A549 (cell line): ENCODE measurements around the gene RRP9. TPM values are rescaled to one million over a fixed set of nuclear protein-coding genes. Genes with fewer than 3 reads are reported as not detected.
A peak's percentile ranks its signal among the peaks of the same experiment; 100 is the strongest.

Experiments used
- ATAC-seq, 2 experiments: fragments of 200-7000 bp in 1 of 2; fragments of >200 bp in 1 of 2; cut with Nextera tagmentation in 1 of 2; cut with Tn5 transposase in 1 of 2; 3 replicates each; pipeline versions ENCODE4 v1.8.0 to v1.9.1; 2018 to 2020; ENCODE audit warnings: mild to moderate bottlenecking in 1 of 2, moderate library complexity in 1 of 2
- CTCF ChIA-PET: fragments of 300-600 bp; sonication (Branson Sonifier 250); formaldehyde crosslinking; extraction: SDS; loops from one replicate; lab custom pipeline; 2021; ENCODE audit warnings: antibody characterized with exemption, inconsistent platforms; lab: Yijun Ruan, JAX
- POLR2A ChIA-PET: fragments of 350-600 bp; formaldehyde crosslinking; extraction: SDS; loops from one replicate; lab custom pipeline; 2021; ENCODE audit warnings: antibody characterized with exemption, inconsistent platforms; lab: Yijun Ruan, JAX
- DNase-seq, 2 experiments: peaks; one replicate each; pipeline versions ENCODE4 v3.0.0 to v3.0.0-alpha.2; 2011 to 2016; ENCODE audit warnings: low read depth in 1 of 2, low spot score in 1 of 2
- FAIRE-seq: peaks from 2 replicates; lab custom pipeline; 2011; peaks lifted over from hg19 to GRCh38; lab: Jason Lieb, UNC
- H3K27ac ChIP-seq, 2 experiments: fragments of >200 bp; sonication (Bioruptor Twin); formaldehyde crosslinking; 3 replicates each; pipeline ENCODE4 v1.5.1; 2016 to 2017
- H3K4me1 ChIP-seq: fragments of >200 bp; sonication (Bioruptor Twin); formaldehyde crosslinking; 3 replicates; pipeline ENCODE4 v1.6.1; 2016
- H3K4me2 ChIP-seq: fragments of >200 bp; sonication (Bioruptor Twin); formaldehyde crosslinking; 3 replicates; pipeline ENCODE4 v1.6.1; 2016
- H3K4me3 ChIP-seq: fragments of >200 bp; sonication (Bioruptor Twin); formaldehyde crosslinking; 3 replicates; pipeline ENCODE4 v1.5.1; 2016
- H3K9me3 ChIP-seq: fragments of >200 bp; sonication (Bioruptor Twin); formaldehyde crosslinking; 3 replicates; pipeline ENCODE4 v1.6.1; 2016
- CBX2 ChIP-seq: fragments of 200-600 bp; sonication (generic); IDR thresholded peaks from 2 replicates; pipeline ENCODE4 v1.6.1; 2016; ENCODE audit warnings: low read depth, mild to moderate bottlenecking, borderline replicate concordance
- CBX8 ChIP-seq: fragments of 200-600 bp; sonication (generic); IDR thresholded peaks from 2 replicates; pipeline ENCODE4 v1.6.1; 2016
- CEBPB ChIP-seq, 2 experiments: fragments of >200 bp in 1 of 2; sonication (Bioruptor Twin) in 1 of 2; formaldehyde crosslinking in 1 of 2; IDR thresholded peaks; 2 replicates each; pipeline ENCODE4 v1.6.1; 2012 to 2016
- CHD2 ChIP-seq: fragments of 150-350 bp; IDR thresholded peaks from 2 replicates; pipeline ENCODE4 v1.6.1; 2014; ENCODE audit warnings: low read length; ENCODE audit not compliant: partially characterized antibody
- EHF ChIP-seq: fragments of 250-450 bp; sonication (Bioruptor Pico); IDR thresholded peaks from 2 replicates; pipeline ENCODE4 v1.5.0; 2020; ENCODE audit warnings: mild to moderate bottlenecking
- FOSB ChIP-seq: fragments of 250-450 bp; sonication (Bioruptor Pico); IDR thresholded peaks from 2 replicates; pipeline ENCODE4 v1.5.0; 2020; ENCODE audit warnings: mild to moderate bottlenecking, moderate library complexity
- FOXS1 ChIP-seq: fragments of 250-450 bp; sonication (Bioruptor Pico); IDR thresholded peaks from 2 replicates; pipeline ENCODE4 v1.5.0; 2020; ENCODE audit warnings: mild to moderate bottlenecking, moderate library complexity
- HEYL ChIP-seq: fragments of 250-450 bp; sonication (Bioruptor Pico); IDR thresholded peaks from 2 replicates; pipeline ENCODE4 v1.8.0; 2021; ENCODE audit warnings: mild to moderate bottlenecking, moderate library complexity
- KDM5A ChIP-seq: fragments of 200-600 bp; sonication (generic); IDR thresholded peaks from 2 replicates; pipeline ENCODE4 v1.6.1; 2016; ENCODE audit warnings: antibody characterized with exemption, mild to moderate bottlenecking
- MAFK ChIP-seq: fragments of 450-650 bp; IDR thresholded peaks from 2 replicates; pipeline ENCODE4 v1.6.1; 2014; ENCODE audit not compliant: partially characterized antibody
- MAZ ChIP-seq: fragments of 150-350 bp; IDR thresholded peaks from 2 replicates; pipeline ENCODE4 v1.6.1; 2014; ENCODE audit warnings: antibody characterized with exemption, low read depth, low read length, borderline replicate concordance
- NPAS2 ChIP-seq: fragments of 250-450 bp; sonication (Bioruptor Pico); IDR thresholded peaks from 2 replicates; pipeline ENCODE4 v1.8.0; 2022; ENCODE audit warnings: mild to moderate bottlenecking, moderate library complexity, borderline replicate concordance
- NR3C1 ChIP-seq: fragments of >200 bp; sonication (Bioruptor Twin); formaldehyde crosslinking; IDR thresholded peaks from 3 replicates; pipeline ENCODE4 v1.6.1; 2017
- POLR2A ChIP-seq: IDR thresholded peaks from 2 replicates; pipeline ENCODE4 v1.6.1; 2012; ENCODE audit warnings: mild to moderate bottlenecking, low read length
- RAD21 ChIP-seq, 2 experiments: fragments of >200 bp in 1 of 2; sonication (Bioruptor Twin) in 1 of 2; formaldehyde crosslinking in 1 of 2; IDR thresholded peaks in 1 of 2; conservative IDR thresholded peaks in 1 of 2; 2 replicates in 1 of 2; 3 replicates in 1 of 2; pipeline ENCODE4 v1.6.1; 2012 to 2018; ENCODE audit warnings: inconsistent platforms in 1 of 2
- RCOR1 ChIP-seq: fragments of 150-350 bp; IDR thresholded peaks from 2 replicates; pipeline ENCODE4 v1.6.1; 2014; ENCODE audit warnings: antibody characterized with exemption, low read length, low read depth
- SREBF2 ChIP-seq: fragments of 450-650 bp; IDR thresholded peaks from 2 replicates; pipeline ENCODE4 v1.6.1; 2014; ENCODE audit warnings: mild to moderate bottlenecking, moderate library complexity
- TFCP2L1 ChIP-seq: fragments of 250-450 bp; sonication (Bioruptor Pico); IDR thresholded peaks from 2 replicates; pipeline ENCODE4 v1.5.0; 2021; ENCODE audit warnings: mild to moderate bottlenecking
- TP53 ChIP-seq: fragments of 250-450 bp; sonication (Bioruptor Pico); IDR thresholded peaks from 2 replicates; pipeline ENCODE4 v1.5.0; 2021; ENCODE audit warnings: mild to moderate bottlenecking, moderate library complexity
- WGBS: methylation state at CpG from one replicate; pipeline ENCODE4 v1.1.6; 2017; ENCODE audit errors: missing lambda C conversion rate; 5-methylcytosine and 5-hydroxymethylcytosine counted together
- polyA plus RNA-seq, 4 experiments: library from polyadenylated mRNA; depleted of rRNA in 3 of 4; stranded (reverse); fragments of >200 nt; fragmentation: RNase III in 1 of 4; extraction: RNeasy Plus Mini Kit Qiagen cat#74134 plus additional on column Dnase treatment in 1 of 4; gene quantifications; 2 replicates in 3 of 4; 3 replicates in 1 of 4; pipeline ENCODE4 v1.2.3, GENCODE V29; 2011 to 2017
- TF ChIP-seq, protein P1 (sequence below): fragments of 250-450 bp; sonication (Bioruptor Pico); IDR thresholded peaks from 2 replicates; pipeline ENCODE4 v1.5.0; 2020; ENCODE audit warnings: low read depth, mild to moderate bottlenecking, moderate library complexity
- TF ChIP-seq, protein P2 (sequence below): IDR thresholded peaks from 2 replicates; pipeline ENCODE4 v1.6.1; 2012
- TF ChIP-seq, protein P3 (sequence below): fragments of 200-600 bp; sonication (generic); IDR thresholded peaks from 2 replicates; pipeline ENCODE4 v1.6.1; 2016; ENCODE audit warnings: antibody characterized with exemption, mild to moderate bottlenecking, moderate library complexity
- TF ChIP-seq, protein P4 (sequence below): fragments of 450-650 bp; IDR thresholded peaks from 2 replicates; pipeline ENCODE4 v1.6.1; 2014; ENCODE audit warnings: antibody characterized with exemption
- TF ChIP-seq, protein P5 (sequence below): IDR thresholded peaks from 2 replicates; pipeline ENCODE4 v1.6.1; 2012; ENCODE audit warnings: low read depth, borderline replicate concordance

RRP9 gene
- polyA plus RNA-seq, 2 of the 4 experiments (the other 2 are of a cell fraction) = 17.0 to 34.3 TPM

DNA sequence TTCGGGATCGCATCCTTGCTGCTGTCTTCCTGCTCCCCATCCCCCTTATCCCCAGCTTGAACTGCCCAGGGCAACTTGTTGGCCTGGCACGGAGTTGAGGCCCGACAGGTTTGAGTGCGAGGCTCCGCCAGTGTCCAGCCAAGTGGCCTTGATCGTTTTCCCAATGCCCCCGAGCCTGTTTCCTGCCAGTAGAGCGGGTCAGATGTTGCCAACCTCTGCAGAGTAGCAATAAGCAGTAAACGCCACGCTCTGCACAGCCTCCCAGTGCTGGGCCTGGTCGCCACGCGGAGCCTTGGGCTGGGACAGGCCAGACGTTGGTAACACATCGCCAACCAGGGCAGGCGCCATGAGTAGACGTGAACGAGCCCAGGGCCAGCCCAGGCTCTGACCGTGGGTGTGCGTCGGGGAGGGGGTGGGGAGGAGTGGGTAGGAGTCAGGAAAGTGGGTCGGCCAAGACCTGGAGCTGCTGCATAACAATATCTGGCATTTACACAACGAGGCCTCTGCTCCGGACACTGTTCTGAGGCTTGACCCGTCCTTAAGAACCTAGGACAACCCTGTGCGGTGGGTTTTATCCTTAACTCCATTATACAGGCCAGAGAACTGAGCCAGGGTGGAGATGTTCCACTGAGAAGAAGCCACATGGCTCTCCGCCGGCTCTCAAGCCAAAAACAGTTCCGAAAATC, 32.7 kb upstream of the RRP9 start:
- ATAC-seq (peak; percentile 28 to 48; a peak in 5 of 6 replicates), FAIRE-seq (no peak), DNase-seq (no peak)
- WGBS = 26% methylated on average over 14 of the region's 30 CpGs
- Histone ChIP-seq H3K4me2 (peak overlapping the region; percentile 91), H3K4me1 (peaks cover 14% of the 10 kb centered on the region), H3K27ac (peak overlapping the region; percentile 99), H3K9me3 (no peaks in the 10 kb centered on the region), H3K4me3 (peak overlapping the region; percentile 87)
- ChIA-PET CTCF (interaction anchor here (0.6 to 7.1 kb wide), 17 partner anchors 9 to 1358 kb away, joined by 3 to 59 read pairs (median 6); partner anchors contain the start of genes ACY1, GPR62, PARP3 and RPL29), POLR2A (interaction anchor here (1.1 to 2.5 kb wide), 4 partner anchors 9 to 32 kb away, joined by 3 to 28 read pairs (median 11); partner anchors contain the start of genes ACY1, PARP3, RPL29 and RRP9)
- TF ChIP-seq CHD2 (no peak), MAFK (no peak), CBX8 (no peak), TFCP2L1 (no peak), NR3C1 (no peak), SREBF2 (no peak), POLR2A (no peak), MAZ (no peak), CEBPB (IDR thresholded peaks at IDR 0.05) (no peak), RCOR1 (no peak), FOSB (no peak), RAD21 (conservative IDR thresholded peaks at IDR 0.05 in 1 of 2, IDR thresholded peaks at IDR 0.05 in 1 of 2) (no peak), FOXS1 (CRISPR knock-in tag) (no peak), KDM5A (no peak)
- TF ChIP-seq, protein P1, sequence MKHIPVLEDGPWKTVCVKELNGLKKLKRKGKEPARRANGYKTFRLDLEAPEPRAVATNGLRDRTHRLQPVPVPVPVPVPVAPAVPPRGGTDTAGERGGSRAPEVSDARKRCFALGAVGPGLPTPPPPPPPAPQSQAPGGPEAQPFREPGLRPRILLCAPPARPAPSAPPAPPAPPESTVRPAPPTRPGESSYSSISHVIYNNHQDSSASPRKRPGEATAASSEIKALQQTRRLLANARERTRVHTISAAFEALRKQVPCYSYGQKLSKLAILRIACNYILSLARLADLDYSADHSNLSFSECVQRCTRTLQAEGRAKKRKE (CRISPR knock-in tag) = no peak
- TF ChIP-seq, protein P2, sequence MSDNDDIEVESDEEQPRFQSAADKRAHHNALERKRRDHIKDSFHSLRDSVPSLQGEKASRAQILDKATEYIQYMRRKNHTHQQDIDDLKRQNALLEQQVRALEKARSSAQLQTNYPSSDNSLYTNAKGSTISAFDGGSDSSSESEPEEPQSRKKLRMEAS = no peak
- TF ChIP-seq, protein P3, sequence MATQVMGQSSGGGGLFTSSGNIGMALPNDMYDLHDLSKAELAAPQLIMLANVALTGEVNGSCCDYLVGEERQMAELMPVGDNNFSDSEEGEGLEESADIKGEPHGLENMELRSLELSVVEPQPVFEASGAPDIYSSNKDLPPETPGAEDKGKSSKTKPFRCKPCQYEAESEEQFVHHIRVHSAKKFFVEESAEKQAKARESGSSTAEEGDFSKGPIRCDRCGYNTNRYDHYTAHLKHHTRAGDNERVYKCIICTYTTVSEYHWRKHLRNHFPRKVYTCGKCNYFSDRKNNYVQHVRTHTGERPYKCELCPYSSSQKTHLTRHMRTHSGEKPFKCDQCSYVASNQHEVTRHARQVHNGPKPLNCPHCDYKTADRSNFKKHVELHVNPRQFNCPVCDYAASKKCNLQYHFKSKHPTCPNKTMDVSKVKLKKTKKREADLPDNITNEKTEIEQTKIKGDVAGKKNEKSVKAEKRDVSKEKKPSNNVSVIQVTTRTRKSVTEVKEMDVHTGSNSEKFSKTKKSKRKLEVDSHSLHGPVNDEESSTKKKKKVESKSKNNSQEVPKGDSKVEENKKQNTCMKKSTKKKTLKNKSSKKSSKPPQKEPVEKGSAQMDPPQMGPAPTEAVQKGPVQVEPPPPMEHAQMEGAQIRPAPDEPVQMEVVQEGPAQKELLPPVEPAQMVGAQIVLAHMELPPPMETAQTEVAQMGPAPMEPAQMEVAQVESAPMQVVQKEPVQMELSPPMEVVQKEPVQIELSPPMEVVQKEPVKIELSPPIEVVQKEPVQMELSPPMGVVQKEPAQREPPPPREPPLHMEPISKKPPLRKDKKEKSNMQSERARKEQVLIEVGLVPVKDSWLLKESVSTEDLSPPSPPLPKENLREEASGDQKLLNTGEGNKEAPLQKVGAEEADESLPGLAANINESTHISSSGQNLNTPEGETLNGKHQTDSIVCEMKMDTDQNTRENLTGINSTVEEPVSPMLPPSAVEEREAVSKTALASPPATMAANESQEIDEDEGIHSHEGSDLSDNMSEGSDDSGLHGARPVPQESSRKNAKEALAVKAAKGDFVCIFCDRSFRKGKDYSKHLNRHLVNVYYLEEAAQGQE = no peak

DNA sequence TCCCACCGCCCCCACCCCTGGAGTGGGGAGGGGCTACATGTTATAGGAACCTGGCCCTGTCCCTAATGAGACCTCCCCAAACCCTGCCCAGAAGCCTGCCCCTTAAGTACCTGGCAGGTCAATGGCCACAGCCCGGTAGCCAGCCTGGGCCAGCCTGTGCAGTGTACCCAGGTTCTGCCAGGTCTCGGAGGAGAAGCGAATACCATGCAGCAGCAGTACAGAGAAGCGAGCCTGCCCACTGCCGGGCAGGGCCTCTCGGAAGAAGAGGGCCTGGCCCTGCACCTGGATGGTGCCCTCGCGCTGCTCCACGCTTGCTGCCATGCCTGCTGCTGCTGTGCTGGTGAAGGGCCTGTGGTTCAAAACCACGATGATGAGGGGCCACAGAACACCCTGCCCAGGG, 29.6 kb upstream of the RRP9 start:
- FAIRE-seq (no peak), DNase-seq (no peak), ATAC-seq (no peak)
- no peak for TF ChIP-seq NPAS2 (CRISPR knock-in tag)
- no peak for TF ChIP-seq EHF (CRISPR knock-in tag)
- no peak for TF ChIP-seq HEYL
- no peak for TF ChIP-seq POLR2A
- TF ChIP-seq, protein P1 (CRISPR knock-in tag) = no peak
- no peak for TF ChIP-seq NR3C1
- no peak for TF ChIP-seq SREBF2
- no peak for TF ChIP-seq CBX8
- TF ChIP-seq CBX2 = no peak
- TF ChIP-seq CEBPB (IDR thresholded peaks at IDR 0.05) = no peak
- TF ChIP-seq, protein P3 = no peak
- TF ChIP-seq, protein P4, sequence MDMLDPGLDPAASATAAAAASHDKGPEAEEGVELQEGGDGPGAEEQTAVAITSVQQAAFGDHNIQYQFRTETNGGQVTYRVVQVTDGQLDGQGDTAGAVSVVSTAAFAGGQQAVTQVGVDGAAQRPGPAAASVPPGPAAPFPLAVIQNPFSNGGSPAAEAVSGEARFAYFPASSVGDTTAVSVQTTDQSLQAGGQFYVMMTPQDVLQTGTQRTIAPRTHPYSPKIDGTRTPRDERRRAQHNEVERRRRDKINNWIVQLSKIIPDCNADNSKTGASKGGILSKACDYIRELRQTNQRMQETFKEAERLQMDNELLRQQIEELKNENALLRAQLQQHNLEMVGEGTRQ = no peak
- no peak for TF ChIP-seq MAFK
- TF ChIP-seq, protein P5, sequence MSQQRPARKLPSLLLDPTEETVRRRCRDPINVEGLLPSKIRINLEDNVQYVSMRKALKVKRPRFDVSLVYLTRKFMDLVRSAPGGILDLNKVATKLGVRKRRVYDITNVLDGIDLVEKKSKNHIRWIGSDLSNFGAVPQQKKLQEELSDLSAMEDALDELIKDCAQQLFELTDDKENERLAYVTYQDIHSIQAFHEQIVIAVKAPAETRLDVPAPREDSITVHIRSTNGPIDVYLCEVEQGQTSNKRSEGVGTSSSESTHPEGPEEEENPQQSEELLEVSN = no peak
- TF ChIP-seq FOSB = no peak
- no peak for TF ChIP-seq TP53 (CRISPR knock-in tag)
- POLR2A ChIA-PET = no interaction called here
- no CpG with 5 or more reads among the region's 11 CpGs for WGBS
- CTCF ChIA-PET = interaction anchor here (0.8 to 7.1 kb wide), 2 partner anchors 12 to 477 kb away, joined by 3 to 53 read pairs; partner anchors contain the start of gene ACY1
- Histone ChIP-seq H3K27ac (no peak overlapping the region), H3K4me2 (no peak overlapping the region), H3K9me3 (no peaks in the 10 kb centered on the region), H3K4me1 (peaks cover 26% of the 10 kb centered on the region), H3K4me3 (no peak overlapping the region)
